HG02884 (cell line): ENCODE measurements around the gene TPPP3.
"Not testable (repeated sequence)": the region's sequence is repeated elsewhere in the genome, so short reads cannot be mapped to it uniquely, and the experiment has no call there.

Source experiments
- ATAC-seq: cut with Tn5 transposase; IDR thresholded peaks from one replicate; pipeline ENCODE4 v1.9.1; 2021; ENCODE audit warnings: mild to moderate bottlenecking, moderate library complexity; ENCODE audit not compliant: unreplicated experiment

The TPPP3 gene

GRCh38 chr16:67391424-67392300, 1.6 kb downstream of the TPPP3 start:
- no peak for ATAC-seq

GRCh38 chr16:67390816-67391423, 2.4 kb downstream of the TPPP3 start:
- ATAC-seq = no peak

GRCh38 chr16:67389911-67390815, 3.1 kb downstream of the TPPP3 start:
- ATAC-seq = no peak

GRCh38 chr16:67388591-67388990, 4.7 kb downstream of the TPPP3 start:
- ATAC-seq = no peak

- ATAC-seq = no peak
Observed at GRCh38 chr16:67388191-67388590, 5.1 kb downstream of the TPPP3 start.

GRCh38 chr16:67387479-67388079, 5.7 kb downstream of the TPPP3 start:
- ATAC-seq = no peak

GRCh38 chr16:67386861-67387455, 6.3 kb downstream of the TPPP3 start:
- no peak for ATAC-seq

GRCh38 chr16:67384778-67385510, 8.4 kb downstream of the TPPP3 start:
- ATAC-seq = no peak

GRCh38 chr16:67383284-67383683, 10.0 kb downstream of the TPPP3 start:
- ATAC-seq = no peak

- no peak for ATAC-seq
Observed at GRCh38 chr16:67378642-67379041, 14.7 kb downstream of the TPPP3 start.

- not testable (repeated sequence) for ATAC-seq
Observed at GRCh38 chr16:67376012-67376411, 17.3 kb downstream of the TPPP3 start.

- no peak for ATAC-seq
Observed at GRCh38 chr16:67372664-67373063, 20.6 kb downstream of the TPPP3 start.

- ATAC-seq = no peak
Observed at GRCh38 chr16:67370661-67371060, 22.6 kb downstream of the TPPP3 start.

GRCh38 chr16:67364600-67365235, 28.6 kb downstream of the TPPP3 start:
- ATAC-seq = no peak

GRCh38 chr16:67361038-67361437, 32.3 kb downstream of the TPPP3 start:
- no peak for ATAC-seq

GRCh38 chr16:67359540-67360269, 33.6 kb downstream of the TPPP3 start:
- not testable (repeated sequence) for ATAC-seq

GRCh38 chr16:67357561-67357960, 35.7 kb downstream of the TPPP3 start:
- no peak for ATAC-seq

GRCh38 chr16:67356396-67356795, 36.9 kb downstream of the TPPP3 start:
- no peak for ATAC-seq

GRCh38 chr16:67352463-67352862, 40.8 kb downstream of the TPPP3 start:
- not testable (repeated sequence) for ATAC-seq
